ENCODE results near the gene CES5A. TPM values are rescaled to one million over a fixed set of nuclear protein-coding genes. Genes with fewer than 3 reads are reported as not detected.

CES5A gene
- total RNA-seq, 1 donor from 2014 or later: not detected

GRCh38 chr16:55828680-55829079, 46.5 kb downstream of the CES5A start:
- DNase-seq (no peak), ATAC-seq (no peak)
- Histone ChIP-seq H3K4me3 (no peak overlapping the region), H3K27me3 (ENCODE audit: low read depth) (no peaks in the 10 kb centered on the region), H3K27ac (no peak overlapping the region), H3K9me3 (no peaks in the 10 kb centered on the region), H3K4me1 (peaks cover 11% of the 10 kb centered on the region), H3K36me3 (peaks cover 15% of the 10 kb centered on the region)
- intact Hi-C loops (cut with DNase I): no loop called here
- TF ChIP-seq CTCF (IDR thresholded peaks at IDR 0.05): no peak

- DNase-seq: no peak
- Histone ChIP-seq H3K4me1 (no peaks in the 10 kb centered on the region), H3K36me3 (peaks cover 29% of the 10 kb centered on the region), H3K4me3 (no peak overlapping the region), H3K27ac (no peak overlapping the region), H3K27me3 (ENCODE audit: low read depth) (no peaks in the 10 kb centered on the region), H3K9me3 (no peaks in the 10 kb centered on the region)
- intact Hi-C loops (cut with DNase I): no loop called here
- no peak for ATAC-seq
- TF ChIP-seq CTCF (IDR thresholded peaks at IDR 0.05): no peak
Observed at GRCh38 chr16:55825115-55825728, 50.0 kb downstream of the CES5A start.

DNA sequence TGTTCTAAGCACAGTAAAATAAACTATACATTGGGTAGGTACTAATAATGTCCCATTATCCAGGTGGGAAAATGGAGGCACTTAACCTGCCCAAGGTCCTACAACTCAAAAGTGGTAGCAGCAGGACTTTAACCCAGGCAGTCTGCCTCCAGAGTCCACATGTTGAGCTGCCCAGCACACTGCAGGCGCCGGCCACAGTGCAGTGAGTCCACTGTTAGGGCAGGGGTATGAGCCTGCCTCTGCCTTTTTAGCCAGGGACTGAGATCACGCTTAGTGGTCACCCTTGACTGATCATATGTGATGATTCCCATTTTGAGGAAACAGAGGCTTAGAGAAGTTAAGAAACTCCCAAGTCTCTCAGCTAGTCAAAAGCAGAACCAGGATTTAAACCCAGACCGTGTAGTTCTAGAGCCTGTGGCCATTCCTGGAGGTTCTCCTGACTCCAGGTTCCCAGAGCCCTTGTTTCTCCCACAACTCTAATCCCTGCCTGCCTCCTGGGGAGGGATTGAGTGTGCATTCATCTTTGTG, 50.6 kb downstream of the CES5A start:
- Histone ChIP-seq H3K4me3 (no peak overlapping the region), H3K4me1 (no peaks in the 10 kb centered on the region), H3K9me3 (no peaks in the 10 kb centered on the region), H3K36me3 (peaks cover 32% of the 10 kb centered on the region), H3K27ac (no peak overlapping the region), H3K27me3 (ENCODE audit: low read depth) (no peaks in the 10 kb centered on the region)
- TF ChIP-seq CTCF (IDR thresholded peaks at IDR 0.05): no peak
- no peak for ATAC-seq
- intact Hi-C loops (cut with DNase I): no loop called here
- DNase-seq: no peak

DNA sequence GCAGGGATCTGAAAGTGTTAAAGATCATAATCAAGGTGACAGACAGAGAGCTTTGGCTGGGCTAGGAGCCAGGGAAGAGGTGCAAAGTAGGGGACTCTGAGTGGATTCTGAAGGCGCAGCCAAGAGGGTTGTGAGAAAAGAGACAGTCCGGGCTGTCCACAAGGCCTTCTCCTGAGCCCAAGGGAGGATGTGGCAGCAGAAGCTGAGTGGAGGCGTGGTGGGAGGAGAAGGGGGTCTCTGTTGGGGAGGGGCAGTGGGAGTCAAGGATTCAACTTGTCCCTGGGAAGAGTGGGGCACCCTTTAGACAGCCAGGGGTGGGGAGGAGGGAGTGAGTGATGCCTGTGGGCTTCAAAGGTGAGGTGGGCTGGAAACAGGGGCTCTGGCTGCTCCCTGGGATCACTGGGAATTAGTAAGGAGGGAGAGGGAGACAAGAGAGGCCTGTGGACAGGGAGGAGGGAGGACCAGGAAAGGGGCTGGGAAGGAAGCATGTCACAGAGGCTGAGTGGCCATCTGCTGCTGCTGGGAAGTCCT, 52.8 kb downstream of the CES5A start:
- intact Hi-C loops (cut with DNase I): no loop called here
- H3K27me3 ChIP-seq (ENCODE audit: low read depth): no peaks in the 10 kb centered on the region
- ATAC-seq: no peak

GRCh38 chr16:55821210-55821609, 54.0 kb downstream of the CES5A start:
- H3K4me1 ChIP-seq: no peaks in the 10 kb centered on the region
- H3K27ac ChIP-seq: no peak overlapping the region
- ATAC-seq (no peak), DNase-seq (no peak)
- H3K4me3 ChIP-seq: no peak overlapping the region
- H3K36me3 ChIP-seq: peaks cover 37% of the 10 kb centered on the region
- H3K27me3 ChIP-seq (ENCODE audit: low read depth): no peaks in the 10 kb centered on the region
- no peak for TF ChIP-seq CTCF (IDR thresholded peaks at IDR 0.05)
- intact Hi-C loops (cut with DNase I): no loop called here
- H3K9me3 ChIP-seq: no peaks in the 10 kb centered on the region

More for the DNA sequence above, 52.8 kb downstream of the CES5A start:
- TF ChIP-seq CTCF (IDR thresholded peaks at IDR 0.05): no peak
- H3K4me1 ChIP-seq: no peaks in the 10 kb centered on the region
- H3K27ac ChIP-seq: no peak overlapping the region
- H3K36me3 ChIP-seq: peaks cover 37% of the 10 kb centered on the region
- no peaks in the 10 kb centered on the region for H3K9me3 ChIP-seq
- H3K4me3 ChIP-seq: no peak overlapping the region
- no peak for DNase-seq
